Hepatocyte (in vitro differentiated cells): Measurements from ENCODE around the gene ESD.

Source experiments
- CTCF ChIP-seq: fragments of 200-600 bp; sonication (generic); IDR thresholded peaks from 2 replicates; pipeline ENCODE4 v1.5.1; 2016; ENCODE audit warnings: antibody characterized with exemption, mild to moderate bottlenecking; ENCODE audit not compliant: poor library complexity
- EZH2 ChIP-seq: fragments of 200-600 bp; sonication (generic); IDR thresholded peaks from 2 replicates; pipeline ENCODE4 v1.6.1; 2016; ENCODE audit warnings: antibody characterized with exemption, mild to moderate bottlenecking, borderline replicate concordance
- EZH2phosphoT487 ChIP-seq: fragments of 200-600 bp; sonication (generic); IDR thresholded peaks from one replicate; pipeline ENCODE4 v1.6.1; 2018; ENCODE audit warnings: antibody characterized with exemption, mild to moderate bottlenecking, low read depth, moderate library complexity; ENCODE audit not compliant: unreplicated experiment, severe bottlenecking

GRCh38 chr13:46761174-46761573 lies 35.8 kb downstream of the ESD start:
- TF ChIP-seq CTCF (no peak), EZH2 (no peak), EZH2phosphoT487 (no peak)
